ENCODE data around the gene ZNF561. TPM values are rescaled to one million over a fixed set of nuclear protein-coding genes. Genes with fewer than 3 reads are reported as not detected.

Gene ZNF561
- total RNA-seq, 2 donors from 2014 or later, result 27.6 to 33.6 TPM

GRCh38 chr19:9565900-9566705 lies 54.9 kb downstream of the ZNF561 start:
- H3K4me3 Mint-ChIP-seq, result no peak overlapping the region
- DNase-seq, result no peak
- H3K36me3 Mint-ChIP-seq (ENCODE audit: insufficient read depth in 2 of 2), result peaks cover 58 to 90% of the 10 kb centered on the region in 2 donors
- no peaks in the 10 kb centered on the region for H3K27me3 Mint-ChIP-seq (ENCODE audit: low read depth)
- peaks cover 24 to 27% of the 10 kb centered on the region in 2 donors for H3K9me3 Mint-ChIP-seq
- ATAC-seq (replicated peaks in 1 of 2), result no peak
- no peaks in the 10 kb centered on the region for H3K4me1 Mint-ChIP-seq (ENCODE audit: low read depth)
- peak overlapping the region; percentile 68 for H3K27ac Mint-ChIP-seq

Other genes starting within 250 kb of the ZNF561 start
- 10 to 100 TPM; 33.7 to 43.3 TPM for gene ZNF266, start 185.7 kb downstream of the ZNF561 start, total RNA-seq
- under 1 TPM; 0.37 to 0.96 TPM for gene ZNF560, start 122.6 kb downstream of the ZNF561 start, total RNA-seq
- 10 to 100 TPM; 21.8 to 22.1 TPM for gene ZNF426, start 82.6 kb downstream of the ZNF561 start, total RNA-seq
- gene ZNF121, start 36.7 kb downstream of the ZNF561 start, total RNA-seq, result 10 to 100 TPM; 71.2 to 91.5 TPM
- 10 to 100 TPM; 34.1 to 44.8 TPM for gene ZNF562, start 53.9 kb upstream of the ZNF561 start, total RNA-seq
- gene ZNF846, start 147.5 kb upstream of the ZNF561 start, total RNA-seq, result 10 to 100 TPM in 1 of 2 donors, 1 to 10 TPM in 1; 7.7 to 10.5 TPM
- gene FBXL12, start 197.8 kb upstream of the ZNF561 start, total RNA-seq, result 10 to 100 TPM; 34.1 to 36.9 TPM
- 100 to 1,000 TPM; 167 to 171 TPM for gene UBL5, start 206.7 kb upstream of the ZNF561 start, total RNA-seq
- 10 to 100 TPM; 71.4 to 78.0 TPM for gene PIN1, start 214.1 kb upstream of the ZNF561 start, total RNA-seq

Data from activated T-cell treated with anti-CD3 and anti-CD28 coated beads, Interleukin-2, amount 50 U/mL, for 72 hours (primary cell).